H1 (cell line): ENCODE measurements around the gene B3GALT6.

Experiments
- CEBPB ChIP-seq: IDR thresholded peaks from 2 replicates; pipeline ENCODE4 v1.6.1; 2012; ENCODE audit warnings: low read depth, low read length
- TAF1 ChIP-seq: IDR thresholded peaks from 2 replicates; pipeline ENCODE4 v1.6.1; 2011; ENCODE audit warnings: mild to moderate bottlenecking, low read depth, low read length

GRCh38 chr1:1241588-1242219, 9.7 kb downstream of the B3GALT6 start:
- TF ChIP-seq TAF1 (no peak), CEBPB (no peak)
